Measurements from ENCODE around the gene PPP1CA. TPM values are rescaled to one million over a fixed set of nuclear protein-coding genes. Genes with fewer than 3 reads are reported as not detected.

Gene PPP1CA
- total and polyA plus RNA-seq, 4 donors: 61.7 to 92.0 (median 72.2) TPM

GRCh38 chr11:67371189-67371910 is 30.3 kb downstream of the PPP1CA start:
- no peak for ATAC-seq (ENCODE audit: low FRiP score)
- Histone ChIP-seq H3K27me3 (ENCODE audit: control insufficient read depth in 1 of 2, insufficient read depth in 2 of 2, low read length in 1 of 2) (no peaks in the 10 kb centered on the region), H3K27ac (ENCODE audit: low read depth in 1 of 2, low read length in 2 of 2) (no peak overlapping the region), H3K4me3 (ENCODE audit: low read length in 2 of 2) (no peak overlapping the region), H3K9me3 (ENCODE audit: control insufficient read depth, low read length) (no peaks in the 10 kb centered on the region), H3K36me3 (ENCODE audit: control insufficient read depth in 1 of 2, insufficient read depth in 2 of 2, low read length in 1 of 2) (no peaks in the 10 kb centered on the region), H3K4me1 (ENCODE audit: control insufficient read depth in 1 of 2, insufficient read depth in 2 of 2, low read length in 2 of 2) (no peaks in the 10 kb centered on the region)
- intact Hi-C loops (cut with DNase I): no loop called here
- WGBS, 2 donors: 16 to 25% methylated on average over 8 of the region's 8 CpGs
- no peak for DNase-seq

DNA sequence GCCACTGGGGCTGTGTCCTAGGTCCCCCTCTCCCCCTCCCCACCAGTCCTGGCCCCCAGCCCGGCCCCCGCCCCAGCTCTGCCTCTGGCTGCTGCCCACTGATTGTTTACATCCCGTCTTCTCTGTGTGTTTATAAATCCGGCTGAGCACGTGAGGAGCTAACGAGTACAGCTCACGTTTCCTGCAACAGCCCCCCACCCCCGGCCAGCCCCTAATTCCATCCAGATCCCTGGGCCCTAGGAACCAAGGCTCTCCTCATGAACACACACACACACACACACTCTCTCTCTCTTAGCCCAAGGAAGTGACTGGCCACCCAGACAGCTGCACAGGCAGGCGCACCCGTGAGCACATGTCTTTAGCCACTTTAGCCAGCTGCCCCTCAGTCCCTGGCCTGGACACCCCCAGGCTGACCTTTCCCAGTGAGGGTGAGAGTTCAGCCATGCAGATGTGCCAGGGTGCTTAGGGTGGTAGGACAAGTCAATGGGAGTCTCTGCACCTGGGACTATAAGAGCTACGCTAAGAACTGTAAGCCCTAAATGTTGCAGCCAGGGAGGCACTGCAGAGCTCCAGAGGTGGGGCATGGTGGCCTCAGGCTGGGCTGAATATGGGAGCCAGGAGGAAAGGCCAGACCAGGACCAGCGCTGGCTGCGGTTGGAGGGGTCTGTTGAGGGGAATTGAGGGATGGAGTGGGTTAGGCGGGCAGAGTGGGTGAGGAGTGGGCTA is 31.1 kb downstream of the PPP1CA start:
- Histone ChIP-seq H3K9me3 (ENCODE audit: control insufficient read depth, low read length) (no peaks in the 10 kb centered on the region), H3K27ac (ENCODE audit: low read depth in 1 of 2, low read length in 2 of 2) (no peak overlapping the region), H3K4me1 (ENCODE audit: control insufficient read depth in 1 of 2, insufficient read depth in 2 of 2, low read length in 2 of 2) (no peaks in the 10 kb centered on the region), H3K4me3 (ENCODE audit: low read length in 2 of 2) (no peak overlapping the region), H3K36me3 (ENCODE audit: control insufficient read depth in 1 of 2, insufficient read depth in 2 of 2, low read length in 1 of 2) (no peaks in the 10 kb centered on the region), H3K27me3 (ENCODE audit: control insufficient read depth in 1 of 2, insufficient read depth in 2 of 2, low read length in 1 of 2) (no peaks in the 10 kb centered on the region)
- no peak for ATAC-seq (ENCODE audit: low FRiP score)
- 70% methylated on average over 14 of the region's 14 CpGs for WGBS, 2 donors
- no peak for DNase-seq
- intact Hi-C loops (cut with DNase I): no loop called here

GRCh38 chr11:67369801-67370284 is 31.8 kb downstream of the PPP1CA start:
- H3K9me3 ChIP-seq (ENCODE audit: control insufficient read depth, low read length): no peaks in the 10 kb centered on the region
- H3K4me1 ChIP-seq (ENCODE audit: control insufficient read depth in 1 of 2, insufficient read depth in 2 of 2, low read length in 2 of 2): no peaks in the 10 kb centered on the region
- H3K36me3 ChIP-seq (ENCODE audit: control insufficient read depth in 1 of 2, insufficient read depth in 2 of 2, low read length in 1 of 2): no peaks in the 10 kb centered on the region
- H3K4me3 ChIP-seq (ENCODE audit: low read length in 2 of 2): no peak overlapping the region
- H3K27me3 ChIP-seq (ENCODE audit: control insufficient read depth in 1 of 2, insufficient read depth in 2 of 2, low read length in 1 of 2): no peaks in the 10 kb centered on the region
- ATAC-seq (ENCODE audit: low FRiP score): no peak
- DNase-seq: no peak
- 47 to 51% methylated on average over 12 of the region's 12 CpGs for WGBS, 2 donors
- intact Hi-C loops (cut with DNase I): no loop called here
- H3K27ac ChIP-seq (ENCODE audit: low read depth in 1 of 2, low read length in 2 of 2): no peak overlapping the region

- H3K27ac ChIP-seq (ENCODE audit: low read depth in 1 of 2, low read length in 2 of 2): no peak overlapping the region
- WGBS, 2 donors: 87 to 88% methylated on average over 8 of the region's 8 CpGs
- no peaks in the 10 kb centered on the region for H3K36me3 ChIP-seq (ENCODE audit: control insufficient read depth in 1 of 2, insufficient read depth in 2 of 2, low read length in 1 of 2)
- H3K27me3 ChIP-seq (ENCODE audit: control insufficient read depth in 1 of 2, insufficient read depth in 2 of 2, low read length in 1 of 2): no peaks in the 10 kb centered on the region
- H3K4me3 ChIP-seq (ENCODE audit: low read length in 2 of 2): no peak overlapping the region
- intact Hi-C loops (cut with DNase I): no loop called here
- ATAC-seq (ENCODE audit: low FRiP score) (no peak), DNase-seq (no peak)
- H3K9me3 ChIP-seq (ENCODE audit: control insufficient read depth, low read length): no peaks in the 10 kb centered on the region
- no peaks in the 10 kb centered on the region for H3K4me1 ChIP-seq (ENCODE audit: control insufficient read depth in 1 of 2, insufficient read depth in 2 of 2, low read length in 2 of 2)
These were observed 32.4 kb downstream of the PPP1CA start for GRCh38 chr11:67369275-67369674.

DNA sequence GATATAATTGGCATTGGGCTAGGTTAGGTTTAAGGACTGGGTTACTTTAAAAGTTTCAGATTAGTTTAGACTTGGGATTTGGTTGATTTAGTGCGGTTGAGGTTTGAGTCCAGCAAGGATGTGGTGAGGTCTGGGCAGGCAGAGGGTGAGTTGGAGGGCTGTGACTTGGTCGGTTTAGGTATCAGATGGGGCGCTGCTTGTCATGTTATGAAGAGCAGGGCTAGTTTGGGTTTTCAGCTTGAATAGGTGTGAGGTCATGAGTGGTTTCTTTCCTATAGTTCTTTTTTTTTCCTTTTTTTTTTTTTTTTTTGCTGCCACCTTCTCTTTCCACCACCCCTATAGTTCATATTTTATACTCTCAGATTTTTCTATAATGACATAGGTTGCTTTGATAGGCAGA is 33.0 kb downstream of the PPP1CA start:
- no peaks in the 10 kb centered on the region for H3K4me1 ChIP-seq (ENCODE audit: control insufficient read depth in 1 of 2, insufficient read depth in 2 of 2, low read length in 2 of 2)
- ATAC-seq (ENCODE audit: low FRiP score) (no peak), DNase-seq (no peak)
- H3K36me3 ChIP-seq (ENCODE audit: control insufficient read depth in 1 of 2, insufficient read depth in 2 of 2, low read length in 1 of 2): no peaks in the 10 kb centered on the region
- no peaks in the 10 kb centered on the region for H3K27me3 ChIP-seq (ENCODE audit: control insufficient read depth in 1 of 2, insufficient read depth in 2 of 2, low read length in 1 of 2)
- H3K9me3 ChIP-seq (ENCODE audit: control insufficient read depth, low read length): no peaks in the 10 kb centered on the region
- 90 to 92% methylated on average over 3 of the region's 3 CpGs for WGBS, 2 donors
- no peak overlapping the region for H3K4me3 ChIP-seq (ENCODE audit: low read length in 2 of 2)
- intact Hi-C loops (cut with DNase I): no loop called here
- H3K27ac ChIP-seq (ENCODE audit: low read depth in 1 of 2, low read length in 2 of 2): no peak overlapping the region

- no peaks in the 10 kb centered on the region for H3K4me1 ChIP-seq (ENCODE audit: control insufficient read depth in 1 of 2, insufficient read depth in 2 of 2, low read length in 2 of 2)
- no peaks in the 10 kb centered on the region for H3K9me3 ChIP-seq (ENCODE audit: control insufficient read depth, low read length)
- ATAC-seq (ENCODE audit: low FRiP score): no peak
- H3K27me3 ChIP-seq (ENCODE audit: control insufficient read depth in 1 of 2, insufficient read depth in 2 of 2, low read length in 1 of 2): no peaks in the 10 kb centered on the region
- DNase-seq: no peak
- intact Hi-C loops (cut with DNase I): no loop called here
- no peak overlapping the region for H3K4me3 ChIP-seq (ENCODE audit: low read length in 2 of 2)
- 85% methylated on average over 7 of the region's 7 CpGs for WGBS, 2 donors
- no peak overlapping the region for H3K27ac ChIP-seq (ENCODE audit: low read depth in 1 of 2, low read length in 2 of 2)
- H3K36me3 ChIP-seq (ENCODE audit: control insufficient read depth in 1 of 2, insufficient read depth in 2 of 2, low read length in 1 of 2): no peaks in the 10 kb centered on the region
These were observed 33.9 kb downstream of the PPP1CA start for GRCh38 chr11:67367761-67368227.

GRCh38 chr11:67366961-67367760 is 34.5 kb downstream of the PPP1CA start:
- ATAC-seq (ENCODE audit: low FRiP score): no peak
- 63 to 66% methylated on average over 22 to 25 of the region's 25 CpGs for WGBS, 2 donors
- Histone ChIP-seq H3K9me3 (ENCODE audit: control insufficient read depth, low read length) (no peaks in the 10 kb centered on the region), H3K4me3 (ENCODE audit: low read length in 2 of 2) (no peak overlapping the region), H3K36me3 (ENCODE audit: control insufficient read depth in 1 of 2, insufficient read depth in 2 of 2, low read length in 1 of 2) (no peaks in the 10 kb centered on the region), H3K4me1 (ENCODE audit: control insufficient read depth in 1 of 2, insufficient read depth in 2 of 2, low read length in 2 of 2) (no peaks in the 10 kb centered on the region), H3K27me3 (ENCODE audit: control insufficient read depth in 1 of 2, insufficient read depth in 2 of 2, low read length in 1 of 2) (no peaks in the 10 kb centered on the region), H3K27ac (ENCODE audit: low read depth in 1 of 2, low read length in 2 of 2) (no peak overlapping the region)
- intact Hi-C loops (cut with DNase I): no loop called here
- DNase-seq: no peak

- H3K4me1 ChIP-seq (ENCODE audit: control insufficient read depth in 1 of 2, insufficient read depth in 2 of 2, low read length in 2 of 2): no peaks in the 10 kb centered on the region
- no peaks in the 10 kb centered on the region for H3K9me3 ChIP-seq (ENCODE audit: control insufficient read depth, low read length)
- H3K36me3 ChIP-seq (ENCODE audit: control insufficient read depth in 1 of 2, insufficient read depth in 2 of 2, low read length in 1 of 2): no peaks in the 10 kb centered on the region
- H3K4me3 ChIP-seq (ENCODE audit: low read length in 2 of 2): no peak overlapping the region
- DNase-seq (no peak), ATAC-seq (ENCODE audit: low FRiP score) (no peak)
- no peak overlapping the region for H3K27ac ChIP-seq (ENCODE audit: low read depth in 1 of 2, low read length in 2 of 2)
- H3K27me3 ChIP-seq (ENCODE audit: control insufficient read depth in 1 of 2, insufficient read depth in 2 of 2, low read length in 1 of 2): no peaks in the 10 kb centered on the region
- WGBS, 2 donors: 39 to 46% methylated on average over 8 of the region's 8 CpGs
- intact Hi-C loops (cut with DNase I): no loop called here
These were observed 35.1 kb downstream of the PPP1CA start for GRCh38 chr11:67366546-67366945.
